ENCODE data around the gene CENPH.

Gene CENPH

GRCh38 chr5:69152731-69153130, 36.7 kb upstream of the CENPH start:
- TF ChIP-seq FOXP2 (optimal IDR thresholded peaks at IDR 0.05; ENCODE audit: borderline replicate concordance, extremely low read depth, extremely low read length, insufficient read depth) = no peak
- TF ChIP-seq REST (IDR thresholded peaks at IDR 0.05; ENCODE audit: insufficient read depth in 1 of 2, low read depth in 2 of 2, low read length in 2 of 2) = no peak
- no peak for TF ChIP-seq TAF1 (IDR thresholded peaks at IDR 0.05; ENCODE audit: borderline replicate concordance, insufficient read depth, low read length)
- TF ChIP-seq POLR2AphosphoS5 (IDR thresholded peaks at IDR 0.05; ENCODE audit: low read depth, low read length) = no peak
- TF ChIP-seq SIN3A (IDR thresholded peaks at IDR 0.05; ENCODE audit: borderline replicate concordance, insufficient read depth, low read length) = no peak

- TF ChIP-seq REST (IDR thresholded peaks at IDR 0.05; ENCODE audit: insufficient read depth in 1 of 2, low read depth in 2 of 2, low read length in 2 of 2) (no peak), FOXP2 (optimal IDR thresholded peaks at IDR 0.05; ENCODE audit: borderline replicate concordance, extremely low read depth, extremely low read length, insufficient read depth) (no peak), SIN3A (IDR thresholded peaks at IDR 0.05; ENCODE audit: borderline replicate concordance, insufficient read depth, low read length) (no peak), POLR2AphosphoS5 (IDR thresholded peaks at IDR 0.05; ENCODE audit: low read depth, low read length) (no peak), TAF1 (IDR thresholded peaks at IDR 0.05; ENCODE audit: borderline replicate concordance, insufficient read depth, low read length) (no peak)
Observed at GRCh38 chr5:69156456-69156855, 32.9 kb upstream of the CENPH start.

GRCh38 chr5:69158039-69158438, 31.3 kb upstream of the CENPH start:
- TF ChIP-seq SIN3A (IDR thresholded peaks at IDR 0.05; ENCODE audit: borderline replicate concordance, insufficient read depth, low read length) = no peak
- no peak for TF ChIP-seq FOXP2 (optimal IDR thresholded peaks at IDR 0.05; ENCODE audit: borderline replicate concordance, extremely low read depth, extremely low read length, insufficient read depth)
- TF ChIP-seq TAF1 (IDR thresholded peaks at IDR 0.05; ENCODE audit: borderline replicate concordance, insufficient read depth, low read length) = no peak
- TF ChIP-seq POLR2AphosphoS5 (IDR thresholded peaks at IDR 0.05; ENCODE audit: low read depth, low read length) = no peak
- no peak for TF ChIP-seq REST (IDR thresholded peaks at IDR 0.05; ENCODE audit: insufficient read depth in 1 of 2, low read depth in 2 of 2, low read length in 2 of 2)

- no peak for TF ChIP-seq FOXP2 (optimal IDR thresholded peaks at IDR 0.05; ENCODE audit: borderline replicate concordance, extremely low read depth, extremely low read length, insufficient read depth)
- no peak for TF ChIP-seq REST (IDR thresholded peaks at IDR 0.05; ENCODE audit: insufficient read depth in 1 of 2, low read depth in 2 of 2, low read length in 2 of 2)
- TF ChIP-seq TAF1 (IDR thresholded peaks at IDR 0.05; ENCODE audit: borderline replicate concordance, insufficient read depth, low read length) = no peak
- TF ChIP-seq SIN3A (IDR thresholded peaks at IDR 0.05; ENCODE audit: borderline replicate concordance, insufficient read depth, low read length) = no peak
- no peak for TF ChIP-seq POLR2AphosphoS5 (IDR thresholded peaks at IDR 0.05; ENCODE audit: low read depth, low read length)
Observed at GRCh38 chr5:69160651-69161050, 28.7 kb upstream of the CENPH start.

All from PFSK-1 (cell line).